Esophagus (tissue), 2 donors: ENCODE measurements around the gene BRAP. TPM values are rescaled to one million over a fixed set of nuclear protein-coding genes. Genes with fewer than 3 reads are reported as not detected.
"Not testable (repeated sequence)": the region's sequence is repeated elsewhere in the genome, so short reads cannot be mapped to it uniquely, and the experiment has no call there.

ENCODE experiments used
- H3K27ac ChIP-seq, 2 donors: one replicate each; pipeline ENCODE4 v1.5.1; 2013; ENCODE audit warnings: low read depth in 2 of 2, mild to moderate bottlenecking in 2 of 2, inconsistent platforms in 1 of 2, low read length in 1 of 2, moderate library complexity in 1 of 2
- H3K27me3 ChIP-seq, 2 donors: one replicate each; pipeline ENCODE4 v1.6.1; 2013; ENCODE audit warnings: low read length in 2 of 2, control low read depth in 1 of 2, mild to moderate bottlenecking in 1 of 2; ENCODE audit not compliant: insufficient read depth in 2 of 2, control insufficient read depth in 1 of 2
- H3K36me3 ChIP-seq, 2 donors: one replicate each; pipeline ENCODE4 v1.6.1; 2013; ENCODE audit warnings: low read length in 1 of 2; ENCODE audit not compliant: control insufficient read depth in 2 of 2, insufficient read depth in 2 of 2
- H3K4me1 ChIP-seq, 2 donors: one replicate each; pipeline ENCODE4 v1.6.1; 2013; ENCODE audit warnings: low read length in 1 of 2; ENCODE audit not compliant: control insufficient read depth in 2 of 2, insufficient read depth in 2 of 2
- H3K4me3 ChIP-seq, 2 donors: one replicate each; pipeline ENCODE4 v1.5.1; 2013; ENCODE audit warnings: low read length in 2 of 2, mild to moderate bottlenecking in 2 of 2, low read depth in 1 of 2, moderate library complexity in 1 of 2
- H3K9me3 ChIP-seq, 2 donors: one replicate each; pipeline ENCODE4 v1.6.1; 2013; ENCODE audit warnings: mild to moderate bottlenecking in 2 of 2, low read depth in 1 of 2, low read length in 1 of 2, moderate library complexity in 1 of 2; ENCODE audit not compliant: control insufficient read depth in 2 of 2, insufficient read depth in 1 of 2
- WGBS, 2 donors: extraction: QIAGEN DNeasy Blood & Tissue Kit; methylation state at CpG; one replicate each; pipeline ENCODE4 v1.1.7; 2013; 5-methylcytosine and 5-hydroxymethylcytosine counted together
- polyA plus RNA-seq, 2 donors: library from polyadenylated mRNA; stranded (reverse); fragments of 200-250 nt; gene quantifications; one replicate each; pipeline ENCODE4 v1.2.3, GENCODE V29; 2013
- donor health status: healthy with polysubstance abuse.
- donor health status: Bipolar disorder and iron deficiency.

Gene BRAP
- polyA plus RNA-seq, 2 donors, result 7.6 to 8.5 TPM

GRCh38 chr12:111684485-111685198 is 1.1 kb downstream of the BRAP start:
- not testable (repeated sequence) for H3K36me3 ChIP-seq, H3K27me3 ChIP-seq, H3K4me1 ChIP-seq, H3K9me3 ChIP-seq, H3K27ac ChIP-seq
- H3K4me3 ChIP-seq, result peak overlapping the region; percentile 94 to 95
- WGBS, 2 donors, result 65 to 75% methylated on average over 13 of the region's 13 CpGs

GRCh38 chr12:111677186-111677585 is 8.6 kb downstream of the BRAP start:
- WGBS, 2 donors, result 96% methylated on average over 5 of the region's 5 CpGs
- H3K27ac ChIP-seq, result no peak overlapping the region
- H3K36me3 ChIP-seq, result peaks cover 8 to 18% of the 10 kb centered on the region in 2 donors
- H3K27me3 ChIP-seq, result no peaks in the 10 kb centered on the region
- no peaks in the 10 kb centered on the region for H3K4me1 ChIP-seq
- H3K4me3 ChIP-seq, result no peak overlapping the region
- H3K9me3 ChIP-seq, result no peaks in the 10 kb centered on the region

GRCh38 chr12:111673503-111673902 is 12.3 kb downstream of the BRAP start:
- Histone ChIP-seq H3K36me3 (peaks cover 5 to 15% of the 10 kb centered on the region in 2 donors), H3K9me3 (no peaks in the 10 kb centered on the region), H3K27me3 (no peaks in the 10 kb centered on the region), H3K4me3 (no peak overlapping the region), H3K27ac (no peak overlapping the region), H3K4me1 (no peaks in the 10 kb centered on the region)
- 88 to 91% methylated on average over 3 of the region's 3 CpGs for WGBS, 2 donors

- Histone ChIP-seq H3K27ac (no peak overlapping the region), H3K4me3 (no peak overlapping the region), H3K9me3 (no peaks in the 10 kb centered on the region), H3K27me3 (no peaks in the 10 kb centered on the region), H3K36me3 (peaks cover 5 to 15% of the 10 kb centered on the region in 2 donors), H3K4me1 (no peaks in the 10 kb centered on the region)
- WGBS, 2 donors, result 80 to 85% methylated on average over 10 of the region's 10 CpGs
These were observed 12.9 kb downstream of the BRAP start for GRCh38 chr12:111672822-111673381.

- WGBS, 2 donors, result 82 to 87% methylated on average over 11 of the region's 11 CpGs
- H3K36me3 ChIP-seq, result peaks cover 7 to 17% of the 10 kb centered on the region in 2 donors
These were observed 20.5 kb downstream of the BRAP start for GRCh38 chr12:111664961-111665865.

GRCh38 chr12:111664499-111664898 is 21.3 kb downstream of the BRAP start:
- Histone ChIP-seq H3K27me3 (no peaks in the 10 kb centered on the region), H3K36me3 (peaks cover 7 to 17% of the 10 kb centered on the region in 2 donors), H3K4me3 (no peak overlapping the region), H3K4me1 (no peaks in the 10 kb centered on the region), H3K27ac (no peak overlapping the region), H3K9me3 (no peaks in the 10 kb centered on the region)
- 87 to 89% methylated on average over 5 of the region's 5 CpGs for WGBS, 2 donors

More at GRCh38 chr12:111664961-111665865, 20.5 kb downstream of the BRAP start:
- Histone ChIP-seq H3K27ac (no peak overlapping the region), H3K9me3 (no peaks in the 10 kb centered on the region), H3K4me1 (no peaks in the 10 kb centered on the region), H3K27me3 (no peaks in the 10 kb centered on the region), H3K4me3 (no peak overlapping the region)

- no peaks in the 10 kb centered on the region for H3K4me1 ChIP-seq
- no peaks in the 10 kb centered on the region for H3K27me3 ChIP-seq
- H3K9me3 ChIP-seq, result no peaks in the 10 kb centered on the region
- WGBS, 2 donors, result 92 to 97% methylated on average over 4 of the region's 4 CpGs
- peaks cover 6 to 24% of the 10 kb centered on the region in 2 donors for H3K36me3 ChIP-seq
- no peak overlapping the region for H3K4me3 ChIP-seq
- H3K27ac ChIP-seq, result no peak overlapping the region
These were observed 29.7 kb downstream of the BRAP start for GRCh38 chr12:111656016-111656415.

- peaks cover 6 to 24% of the 10 kb centered on the region in 2 donors for H3K36me3 ChIP-seq
- H3K27me3 ChIP-seq, result no peaks in the 10 kb centered on the region
- WGBS, 2 donors, result 91 to 96% methylated on average over 3 of the region's 3 CpGs
- no peaks in the 10 kb centered on the region for H3K9me3 ChIP-seq
- no peaks in the 10 kb centered on the region for H3K4me1 ChIP-seq
- H3K4me3 ChIP-seq, result no peak overlapping the region
- no peak overlapping the region for H3K27ac ChIP-seq
These were observed 30.4 kb downstream of the BRAP start for GRCh38 chr12:111655356-111655755.

GRCh38 chr12:111653596-111653995 is 32.2 kb downstream of the BRAP start:
- 82 to 85% methylated on average over 6 of the region's 6 CpGs for WGBS, 2 donors
- Histone ChIP-seq H3K27ac (no peak overlapping the region), H3K4me1 (no peaks in the 10 kb centered on the region), H3K36me3 (peaks cover 10 to 26% of the 10 kb centered on the region in 2 donors), H3K27me3 (no peaks in the 10 kb centered on the region), H3K9me3 (no peaks in the 10 kb centered on the region), H3K4me3 (no peak overlapping the region)
